D341Med (cell line): ENCODE results near the gene FAM228A.

Source experiments
- DNase-seq: peaks from one replicate; pipeline ENCODE4 v3.0.0; 2012; ENCODE audit warnings: low spot score

The FAM228A gene

GRCh38 chr2:24228470-24228869 lies 53.6 kb downstream of the FAM228A start:
- no peak for DNase-seq

- DNase-seq = no peak
Observed at GRCh38 chr2:24231461-24231881, 56.6 kb downstream of the FAM228A start.

- DNase-seq = no peak
Observed at GRCh38 chr2:24233321-24233720, 58.5 kb downstream of the FAM228A start.

- no peak for DNase-seq
Observed at GRCh38 chr2:24237313-24237712, 62.5 kb downstream of the FAM228A start.

- no peak for DNase-seq
Observed at GRCh38 chr2:24238158-24238557, 63.3 kb downstream of the FAM228A start.

GRCh38 chr2:24239553-24239952 lies 64.7 kb downstream of the FAM228A start:
- no peak for DNase-seq
